Ovary (tissue), 9 donors: Measurements from ENCODE around the gene NCS1. TPM values are rescaled to one million over a fixed set of nuclear protein-coding genes. Genes with fewer than 3 reads are reported as not detected.

Source experiments
- DNase-seq, 5 donors: peaks; one replicate each; pipeline ENCODE4 v3.0.0-alpha.2; 2019 to 2020
- H3K27ac ChIP-seq, 2 donors: fragments of 200-600 bp; one replicate each; pipeline versions ENCODE4 v1.5.1 to v1.8.0; 2019 to 2022
- H3K27me3 ChIP-seq: fragments of 200-600 bp; one replicate; pipeline ENCODE4 v1.8.0; 2022
- H3K36me3 ChIP-seq: fragments of 200-600 bp; sonication (generic); one replicate; pipeline ENCODE4 v1.5.1; 2019
- H3K4me1 ChIP-seq: one replicate; pipeline ENCODE4 v1.8.1; 2013; ENCODE audit warnings: mild to moderate bottlenecking, moderate library complexity; ENCODE audit not compliant: insufficient read depth
- H3K4me3 ChIP-seq: fragments of 200-600 bp; sonication (generic); one replicate; pipeline ENCODE4 v1.5.1; 2017
- H3K9me3 ChIP-seq, 2 donors: fragments of 200-600 bp in 1 of 2; sonication (generic) in 1 of 2; one replicate each; pipeline versions ENCODE4 v1.5.1 to v1.8.1; 2013 to 2019; ENCODE audit warnings: mild to moderate bottlenecking in 1 of 2, moderate library complexity in 1 of 2
- CTCF ChIP-seq, 3 donors: fragments of 450-650 bp in 2 of 3; fragments of 200-600 bp in 1 of 3; IDR thresholded peaks; one replicate each; pipeline versions ENCODE4 v1.5.1 to v1.8.0; 2016 to 2022; ENCODE audit warnings: antibody characterized with exemption in 3 of 3, mild to moderate bottlenecking in 1 of 3
- EP300 ChIP-seq: sonication (generic); formaldehyde crosslinking; IDR thresholded peaks from one replicate; pipeline ENCODE4 v1.6.1; 2017; ENCODE audit warnings: antibody characterized with exemption
- POLR2A ChIP-seq: fragments of 450-650 bp; IDR thresholded peaks from one replicate; pipeline ENCODE4 v1.6.1; 2017; ENCODE audit warnings: antibody characterized with exemption, mild to moderate bottlenecking, moderate library complexity
- WGBS, 3 donors: extraction: QIAGEN DNeasy Blood & Tissue Kit in 1 of 3; methylation state at CpG; one replicate each; pipeline versions ENCODE4 v1.1.5 to v1.1.7; 2013 to 2017; 5-methylcytosine and 5-hydroxymethylcytosine counted together
- intact Hi-C, 4 donors: fragments of 100-400 bp; cut with DNase I; formaldehyde crosslinking; loops; one replicate each; pipeline versions ENCODE4 v1.11.0 to v1.15.1; 2022 to 2023
- polyA plus RNA-seq, 2 donors: library from polyadenylated mRNA; stranded (reverse); fragments of 200-250 nt in 1 of 2; fragments of 350-450 nt in 1 of 2; fragmentation: Illumina TruSeq in 1 of 2; extraction: RNeasy Lipid Tissue Mini Kit (QIAGEN cat#74804) in 1 of 2; gene quantifications; one replicate each; pipeline ENCODE4 v1.2.3, GENCODE V29; 2013 to 2014
- total RNA-seq, 7 donors: library from RNA; depleted of rRNA in 2 of 7; stranded (reverse); fragments of >200 nt in 2 of 7; fragmentation: NEBNext Ultra II Directional in 3 of 7; extraction: Animal tissue kit (Norgen Biotek cat#: 25700) in 3 of 7; gene quantifications; one replicate each; pipeline versions ENCODE4 v1.1.0 to v1.2.4, GENCODE V29; 2016 to 2023
- donor health status: DM: no; HTN: no; CAD: no; lungs with moderate emphysema.
- donor health status: DM: no; HTN: no; CAD: no.
- donor health status: Bipolar disorder and iron deficiency.
- donor health status: DM: yes; HTN: yes; CAD: no.
- donor health status: DM: no; HTN: no; CAD: no.
- donor health status: DM: yes; HTN: yes; CAD: no.

Gene NCS1
- total and polyA plus RNA-seq, 9 donors = 3.6 to 46.7 (median 25.0) TPM

DNA sequence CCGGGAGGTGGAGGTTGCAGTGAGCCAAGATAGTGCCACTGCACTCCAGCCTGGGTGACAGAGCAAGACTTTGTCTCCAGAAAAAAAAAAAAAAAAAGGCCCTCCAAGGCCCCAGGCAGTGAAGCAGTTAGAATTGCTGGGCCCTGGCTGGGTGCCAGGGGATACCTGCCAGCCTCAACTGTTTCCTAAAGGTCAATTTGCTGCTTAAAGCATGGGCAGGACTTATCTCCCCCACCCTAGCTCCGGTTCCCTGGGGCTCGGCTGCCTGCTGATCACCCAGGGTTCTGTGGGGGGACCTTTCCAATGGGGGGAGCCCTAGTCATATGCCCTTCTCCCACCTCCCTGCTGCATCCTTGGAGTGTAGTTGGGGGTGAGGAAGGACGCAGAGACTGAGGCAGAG lies 25.7 kb downstream of the NCS1 start:
- Histone ChIP-seq H3K4me3 (no peak overlapping the region), H3K4me1 (peaks cover 17% of the 10 kb centered on the region), H3K36me3 (no peaks in the 10 kb centered on the region), H3K9me3 (no peaks in the 10 kb centered on the region), H3K27ac (no peak overlapping the region), H3K27me3 (no peaks in the 10 kb centered on the region)
- no peak for DNase-seq
- intact Hi-C loops = no loop called here
- TF ChIP-seq EP300 (no peak), POLR2A (no peak), CTCF (IDR thresholded peaks at IDR 0.05) (no peak)
- WGBS, 3 donors = 76 to 87% (median 86%) methylated on average over 4 of the region's 4 CpGs

- Histone ChIP-seq H3K27me3 (no peaks in the 10 kb centered on the region), H3K4me3 (no peak overlapping the region), H3K36me3 (no peaks in the 10 kb centered on the region), H3K9me3 (no peaks in the 10 kb centered on the region), H3K4me1 (peaks cover 15% of the 10 kb centered on the region), H3K27ac (no peak overlapping the region)
- TF ChIP-seq EP300 (no peak), POLR2A (no peak), CTCF (IDR thresholded peaks at IDR 0.05) (no peak)
- no peak for DNase-seq
- WGBS, 3 donors = 59 to 69% (median 60%) methylated on average over 12 of the region's 12 CpGs
- intact Hi-C loops = no loop called here
These were observed 26.4 kb downstream of the NCS1 start for GRCh38 chr9:130198501-130199179.

GRCh38 chr9:130199605-130200004 lies 27.4 kb downstream of the NCS1 start:
- DNase-seq = no peak
- Histone ChIP-seq H3K4me1 (peaks cover 7% of the 10 kb centered on the region), H3K4me3 (no peak overlapping the region), H3K9me3 (no peaks in the 10 kb centered on the region), H3K36me3 (no peaks in the 10 kb centered on the region), H3K27ac (no peak overlapping the region), H3K27me3 (no peaks in the 10 kb centered on the region)
- 77 to 81% (median 79%) methylated on average over 8 of the region's 8 CpGs for WGBS, 3 donors
- TF ChIP-seq EP300 (no peak), POLR2A (no peak), CTCF (IDR thresholded peaks at IDR 0.05) (no peak)
- intact Hi-C loops = no loop called here

GRCh38 chr9:130200038-130200849 lies 28.0 kb downstream of the NCS1 start:
- intact Hi-C loops = no loop called here
- no peaks in the 10 kb centered on the region for H3K36me3 ChIP-seq
- no peaks in the 10 kb centered on the region for H3K9me3 ChIP-seq
- H3K4me3 ChIP-seq = no peak overlapping the region
- TF ChIP-seq POLR2A (no peak), EP300 (no peak), CTCF (IDR thresholded peaks at IDR 0.05) (no peak)
- 60 to 66% (median 63%) methylated on average over 17 of the region's 17 CpGs for WGBS, 3 donors
- no peak overlapping the region for H3K27ac ChIP-seq
- H3K4me1 ChIP-seq = peaks cover 7% of the 10 kb centered on the region
- no peak for DNase-seq
- no peaks in the 10 kb centered on the region for H3K27me3 ChIP-seq
